K562 (cell line): ENCODE data around the gene P2RY11. TPM values are rescaled to one million over a fixed set of nuclear protein-coding genes. Genes with fewer than 3 reads are reported as not detected.

Experiments
- CEBPB ChIP-seq: fragments of 450-650 bp; IDR thresholded peaks from 2 replicates; pipeline ENCODE4 v1.6.1; 2016; ENCODE audit warnings: missing genetic modification characterization, missing compliant biosample characterization
- E4F1 ChIP-seq: fragments of 250-450 bp; sonication (Bioruptor Pico); IDR thresholded peaks from 2 replicates; pipeline ENCODE4 v1.5.0; 2021; ENCODE audit warnings: mild to moderate bottlenecking, borderline replicate concordance
- ETV6 ChIP-seq, 3 experiments: fragments of 150-350 bp in 1 of 3; sonication (generic) in 1 of 3; formaldehyde crosslinking in 1 of 3; IDR thresholded peaks; 2 replicates each; pipeline versions ENCODE4 v1.6.1 to v1.8.0; 2014 to 2022; ENCODE audit warnings: borderline replicate concordance in 2 of 3, low read depth in 2 of 3, antibody characterized with exemption in 1 of 3, low read length in 1 of 3, mild to moderate bottlenecking in 1 of 3, missing genetic modification reagents in 1 of 3
- MAZ ChIP-seq, 2 experiments: fragments of 450-650 bp in 1 of 2; sonication (generic) in 1 of 2; formaldehyde crosslinking; IDR thresholded peaks in 1 of 2; conservative IDR thresholded peaks in 1 of 2; 2 replicates each; pipeline versions ENCODE4 v1.4.0 to v1.5.0; 2020; ENCODE audit warnings: mild to moderate bottlenecking in 1 of 2, missing genetic modification reagents in 1 of 2
- MCM3 ChIP-seq: fragments of 450-650 bp; IDR thresholded peaks from 2 replicates; pipeline ENCODE4 v1.6.1; 2016
- MTA1 ChIP-seq: fragments of 450-650 bp; IDR thresholded peaks from 2 replicates; pipeline ENCODE4 v1.6.1; 2017; ENCODE audit warnings: borderline replicate concordance
- MTA3 ChIP-seq: fragments of 450-650 bp; formaldehyde crosslinking; IDR thresholded peaks from 2 replicates; pipeline ENCODE4 v1.6.1; 2017; ENCODE audit warnings: mild to moderate bottlenecking, borderline replicate concordance
- NFE2L1 ChIP-seq: fragments of 450-650 bp; IDR thresholded peaks from 2 replicates; pipeline ENCODE4 v1.6.1; 2016; ENCODE audit warnings: missing genetic modification characterization, low read depth, mild to moderate bottlenecking, missing compliant biosample characterization, moderate library complexity, borderline replicate concordance
- PHB2 ChIP-seq: fragments of 450-650 bp; IDR thresholded peaks from 2 replicates; pipeline ENCODE4 v1.6.1; 2017; ENCODE audit warnings: low read depth
- PML ChIP-seq: IDR thresholded peaks from 2 replicates; pipeline ENCODE4 v1.6.1; 2012; ENCODE audit warnings: low read length, inconsistent platforms
- RCOR1 ChIP-seq, 2 experiments: IDR thresholded peaks; 2 replicates each; pipeline ENCODE4 v1.6.1; 2012; ENCODE audit warnings: low read depth in 2 of 2, low read length in 2 of 2, borderline replicate concordance in 1 of 2, improper control_type of control experiment in 1 of 2
- SMAD3 ChIP-seq: fragments of 450-650 bp; formaldehyde crosslinking; conservative IDR thresholded peaks from 2 replicates; pipeline ENCODE4 v1.4.0; 2020; ENCODE audit warnings: mild to moderate bottlenecking
- SMARCA5 ChIP-seq: fragments of 450-650 bp; IDR thresholded peaks from 2 replicates; pipeline ENCODE4 v1.6.1; 2016
- SRF ChIP-seq, 2 experiments: fragments of 250-450, 450-650 bp in 1 of 2; sonication (Bioruptor Pico) in 1 of 2; sonication (generic) in 1 of 2; formaldehyde crosslinking; IDR thresholded peaks; 2 replicates each; pipeline versions ENCODE4 v1.5.0 to v1.5.1; 2020 to 2022; ENCODE audit warnings: mild to moderate bottlenecking in 1 of 2, missing genetic modification reagents in 1 of 2
- TAF7 ChIP-seq: fragments of 450-650 bp; IDR thresholded peaks from 2 replicates; pipeline ENCODE4 v1.6.1; 2016; ENCODE audit warnings: missing genetic modification characterization, missing compliant biosample characterization
- XRCC5 ChIP-seq: fragments of 200-400 bp; formaldehyde crosslinking; IDR thresholded peaks from 2 replicates; pipeline ENCODE4 v1.6.1; 2017; ENCODE audit warnings: low read depth, mild to moderate bottlenecking, low read length
- ZBTB34 ChIP-seq: fragments of 250-450 bp; sonication (Bioruptor Pico); IDR thresholded peaks from 2 replicates; pipeline ENCODE4 v1.8.0; 2021; ENCODE audit warnings: mild to moderate bottlenecking, moderate library complexity
- ZC3H11A ChIP-seq: IDR thresholded peaks from 2 replicates; pipeline ENCODE4 v1.6.1; 2012; ENCODE audit warnings: low read depth, low read length, improper control_type of control experiment
- ZKSCAN1 ChIP-seq: fragments of 150-350 bp; IDR thresholded peaks from 2 replicates; pipeline ENCODE4 v1.6.1; 2016; ENCODE audit warnings: low read depth, low read length
- ZNF12 ChIP-seq: sonication (generic); formaldehyde crosslinking; IDR thresholded peaks from 2 replicates; pipeline ENCODE4 v1.4.0; 2020; ENCODE audit warnings: mild to moderate bottlenecking, missing genetic modification reagents
- ZNF444 ChIP-seq: fragments of 250-450 bp; sonication (Bioruptor Pico); IDR thresholded peaks from 2 replicates; pipeline ENCODE4 v1.4.0; 2020; ENCODE audit warnings: mild to moderate bottlenecking, moderate library complexity
- ZNF445 ChIP-seq: fragments of 250-450 bp; sonication (Bioruptor Pico); IDR thresholded peaks from 2 replicates; pipeline ENCODE4 v1.4.0; 2020; ENCODE audit warnings: low read depth, mild to moderate bottlenecking, moderate library complexity
- ZNF507 ChIP-seq: conservative IDR thresholded peaks from 2 replicates; pipeline ENCODE4 v1.6.1; 2017; ENCODE audit warnings: missing genetic modification characterization, missing compliant biosample characterization
- ZNF561 ChIP-seq: fragments of 450-650 bp; formaldehyde crosslinking; conservative IDR thresholded peaks from 2 replicates; pipeline ENCODE4 v1.4.0; 2020; ENCODE audit warnings: mild to moderate bottlenecking, moderate library complexity
- polyA plus RNA-seq, 8 experiments: library from polyadenylated mRNA; depleted of rRNA in 4 of 8; stranded (reverse) in 5 of 8; unstranded in 3 of 8; fragments of >200 nt; fragmentation: Nextera tagmentation in 2 of 8; fragmentation: Illumina TruSeq in 1 of 8; extraction: Ambion mirVana in 2 of 8; extraction: Trizol in 1 of 8; gene quantifications; 2 replicates each; pipeline versions ENCODE4 v1.2.1 to v1.2.3, GENCODE V29; 2011 to 2014; ENCODE audit warnings: inconsistent platforms in 1 of 8, missing spikeins in 1 of 8
- total RNA-seq, 7 experiments: library from RNA; depleted of rRNA in 6 of 7; stranded (reverse); fragments of >200 nt in 6 of 7; fragmentation: Illumina TruSeq in 2 of 7; extraction: Trizol in 2 of 7; gene quantifications; 2 replicates each; pipeline versions ENCODE4 v1.2.1 to v1.2.3, GENCODE V29; 2011 to 2021; ENCODE audit warnings: low replicate concordance in 1 of 7
- TF ChIP-seq, protein P1 (sequence below): fragments of 450-650 bp; formaldehyde crosslinking; conservative IDR thresholded peaks from 2 replicates; pipeline ENCODE4 v1.4.0; 2022; ENCODE audit warnings: mild to moderate bottlenecking, missing genetic modification characterization

Gene P2RY11
- total and polyA plus RNA-seq, 9 of the 15 experiments (the other 6 are each of a cell fraction or from before 2014, with no cell fraction given) = 0.03 to 10.1 (median 1.5) TPM

DNA sequence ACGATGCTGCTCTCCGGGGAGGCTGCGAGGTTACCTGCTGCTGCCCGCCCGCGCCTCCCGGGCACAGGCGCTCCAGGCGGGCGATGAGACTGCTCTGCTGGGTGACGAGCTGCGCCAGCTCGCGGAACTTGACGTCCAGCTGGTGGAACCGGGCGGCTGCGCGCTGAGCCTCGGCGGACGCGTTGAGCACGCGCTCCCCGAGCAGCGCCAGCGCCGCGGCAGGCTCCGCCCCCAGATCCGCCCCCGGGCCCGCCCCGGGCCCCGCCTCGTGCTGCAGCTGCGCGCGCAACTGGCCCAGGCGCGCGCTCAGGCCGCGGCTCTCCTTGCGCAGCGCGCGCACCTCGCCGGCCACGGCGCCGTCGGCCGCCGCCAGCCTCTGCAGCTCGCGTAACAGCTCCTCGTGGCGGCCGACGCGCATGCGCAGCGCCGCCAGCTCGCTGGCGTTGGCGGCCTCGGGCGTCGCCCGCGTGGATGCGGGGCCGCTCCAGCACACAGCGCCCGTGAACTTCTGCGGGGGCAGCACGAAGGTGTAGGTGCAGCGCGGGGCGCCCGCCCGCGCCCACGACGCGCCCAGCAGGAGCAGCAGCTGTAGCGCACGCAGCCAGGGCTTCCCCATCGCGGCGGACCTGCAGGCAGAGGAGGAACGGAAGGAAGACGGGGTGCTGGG lies 15.4 kb upstream of the P2RY11 start (continued):
- TF ChIP-seq SMARCA5 (no peak), MTA3 (peak; percentile 68), NFE2L1 (tag) (no peak), CEBPB (tag) (no peak), ZC3H11A (no peak), ZNF12 (0 out of 2 replicates have a peak, but pooled peaks have one; percentile 28), SRF (CRISPR knock-in tag; IDR thresholded peaks at IDR 0.05) (0 out of 4 replicates have a peak, but pooled peaks of 1 of the 2 experiments have one; percentile 12), XRCC5 (no peak), ZNF507 (no peak), ZKSCAN1 (0 out of 2 replicates have a peak, but pooled peaks have one; percentile 10), TAF7 (tag) (no peak), PHB2 (no peak), ZNF445 (CRISPR knock-in tag) (no peak), RCOR1 (IDR thresholded peaks at IDR 0.05; ENCODE audit: borderline replicate concordance in 1 of 2, low read depth in 2 of 2, low read length in 2 of 2) (0 out of 4 replicates have a peak, but pooled peaks of 1 of the 2 experiments have one; percentile 5), ZBTB34 (CRISPR knock-in tag) (no peak), E4F1 (CRISPR knock-in tag) (no peak), PML (no peak), ETV6 (IDR thresholded peaks at IDR 0.05; ENCODE audit: borderline replicate concordance in 1 of 2, low read depth in 2 of 2, low read length in 1 of 2) (no peak), ETV6 (CRISPR knock-in tag; IDR thresholded peaks at IDR 0.05; ENCODE audit: borderline replicate concordance) (no peak), SMAD3 (CRISPR knock-in tag) (no peak), MTA1 (no peak), ZNF444 (CRISPR knock-in tag) (no peak), MCM3 (no peak), MAZ (CRISPR knock-in tag; conservative IDR thresholded peaks at IDR 0.05 in 1 of 2, IDR thresholded peaks at IDR 0.05 in 1 of 2) (peak; percentile 51 to 55; a peak in 3 of 4 replicates), ZNF561 (CRISPR knock-in tag) (no peak)
- TF ChIP-seq, protein P1, sequence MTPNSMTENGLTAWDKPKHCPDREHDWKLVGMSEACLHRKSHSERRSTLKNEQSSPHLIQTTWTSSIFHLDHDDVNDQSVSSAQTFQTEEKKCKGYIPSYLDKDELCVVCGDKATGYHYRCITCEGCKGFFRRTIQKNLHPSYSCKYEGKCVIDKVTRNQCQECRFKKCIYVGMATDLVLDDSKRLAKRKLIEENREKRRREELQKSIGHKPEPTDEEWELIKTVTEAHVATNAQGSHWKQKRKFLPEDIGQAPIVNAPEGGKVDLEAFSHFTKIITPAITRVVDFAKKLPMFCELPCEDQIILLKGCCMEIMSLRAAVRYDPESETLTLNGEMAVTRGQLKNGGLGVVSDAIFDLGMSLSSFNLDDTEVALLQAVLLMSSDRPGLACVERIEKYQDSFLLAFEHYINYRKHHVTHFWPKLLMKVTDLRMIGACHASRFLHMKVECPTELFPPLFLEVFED = no peak
